Upper lobe of left lung (tissue), 6 donors: ENCODE measurements around the gene RAI1. TPM values are rescaled to one million over a fixed set of nuclear protein-coding genes. Genes with fewer than 3 reads are reported as not detected.

Experiments used
- ATAC-seq, 2 donors: fragments of 200-7000 bp; cut with Tn5 transposase; one replicate each; pipeline ENCODE4 v1.9.1; 2022; ENCODE audit warnings: mild to moderate bottlenecking in 2 of 2, moderate library complexity in 2 of 2; ENCODE audit not compliant: low FRiP score in 2 of 2
- DNase-seq, 2 donors: peaks; one replicate each; pipeline ENCODE4 v3.0.0-alpha.2; 2019 to 2020
- H3K27ac ChIP-seq, 4 donors: fragments of 200-600 bp; sonication (generic); one replicate each; pipeline ENCODE4 v1.5.1; 2016 to 2019
- H3K27me3 ChIP-seq, 4 donors: fragments of 200-600 bp; sonication (generic); one replicate each; pipeline ENCODE4 v1.5.1; 2017 to 2019
- H3K36me3 ChIP-seq, 4 donors: fragments of 200-600 bp; sonication (generic); one replicate each; pipeline ENCODE4 v1.5.1; 2016 to 2019
- H3K4me1 ChIP-seq, 4 donors: fragments of 200-600 bp; sonication (generic); one replicate each; pipeline ENCODE4 v1.5.1; 2018 to 2019
- H3K4me3 ChIP-seq, 4 donors: fragments of 200-600 bp; sonication (generic); one replicate each; pipeline ENCODE4 v1.5.1; 2017 to 2019; ENCODE audit warnings: mild to moderate bottlenecking in 2 of 4, moderate library complexity in 1 of 4
- H3K9me3 ChIP-seq, 4 donors: fragments of 200-600 bp; sonication (generic); one replicate each; pipeline ENCODE4 v1.5.1; 2018 to 2019
- CTCF ChIP-seq, 6 experiments: fragments of 450-650 bp in 4 of 6; fragments of 200-600 bp in 2 of 6; sonication (generic) in 2 of 6; IDR thresholded peaks; one replicate each; pipeline ENCODE4 v1.5.1; 2016 to 2019; ENCODE audit warnings: antibody characterized with exemption in 6 of 6
- EP300 ChIP-seq, 4 donors: sonication (generic); formaldehyde crosslinking; IDR thresholded peaks; one replicate each; pipeline ENCODE4 v1.5.1; 2017; ENCODE audit warnings: antibody characterized with exemption in 4 of 4, control low read depth in 2 of 4
- POLR2A ChIP-seq, 4 donors: fragments of 450-650 bp; IDR thresholded peaks; one replicate each; pipeline ENCODE4 v1.5.1; 2016 to 2017; ENCODE audit warnings: antibody characterized with exemption in 4 of 4, mild to moderate bottlenecking in 2 of 4
- POLR2AphosphoS5 ChIP-seq, 2 donors: sonication (generic); formaldehyde crosslinking; IDR thresholded peaks; one replicate each; pipeline ENCODE4 v1.5.1; 2017; ENCODE audit warnings: antibody characterized with exemption in 2 of 2
- WGBS, 2 donors: methylation state at CpG; one replicate each; pipeline ENCODE4 v1.1.5; 2017 to 2018; 5-methylcytosine and 5-hydroxymethylcytosine counted together
- total RNA-seq, 6 donors: library from RNA; depleted of rRNA in 4 of 6; stranded (reverse); fragments of >200 nt in 4 of 6; gene quantifications; one replicate each; pipeline versions ENCODE4 v1.1.0 to v1.2.1, GENCODE V29; 2016 to 2021
- donor health status: DM: no; HTN: no; CAD: no; lungs with moderate emphysema.
- donor health status: DM: no; HTN: yes; CAD: no; lungs with severe emphysema.

The RAI1 gene
- total RNA-seq, 6 donors from 2014 or later, result 33.8 to 76.6 (median 41.2) TPM

- Histone ChIP-seq H3K36me3 (no peaks in the 10 kb centered on the region), H3K4me3 (no peak overlapping the region), H3K4me1 (peaks cover 40 to 60% (median 48%) of the 10 kb centered on the region in 4 donors), H3K27me3 (peaks cover 0 to 5% (median 0%) of the 10 kb centered on the region in 4 donors), H3K27ac (no peak overlapping the region), H3K9me3 (no peaks in the 10 kb centered on the region)
- TF ChIP-seq CTCF (IDR thresholded peaks at IDR 0.05) (no peak), POLR2A (IDR thresholded peaks at IDR 0.05) (no peak), POLR2AphosphoS5 (IDR thresholded peaks at IDR 0.05) (no peak), EP300 (IDR thresholded peaks at IDR 0.05) (no peak)
- WGBS, 2 donors, result 74 to 80% methylated on average over 11 of the region's 11 CpGs
- DNase-seq (no peak), ATAC-seq (no peak)
Measured at GRCh38 chr17:17785407-17785806, 104.1 kb downstream of the RAI1 start.

- no peak overlapping the region for H3K4me3 ChIP-seq
- 78 to 88% methylated on average over 2 of the region's 2 CpGs for WGBS, 2 donors
- peaks cover 0 to 5% (median 0%) of the 10 kb centered on the region in 4 donors for H3K27me3 ChIP-seq
- DNase-seq, result no peak
- TF ChIP-seq POLR2A (IDR thresholded peaks at IDR 0.05) (no peak), EP300 (IDR thresholded peaks at IDR 0.05) (no peak), CTCF (IDR thresholded peaks at IDR 0.05) (no peak), POLR2AphosphoS5 (IDR thresholded peaks at IDR 0.05) (no peak)
- ATAC-seq, result no peak
- H3K27ac ChIP-seq, result no peak overlapping the region
- peaks cover 27 to 56% (median 39%) of the 10 kb centered on the region in 4 donors for H3K4me1 ChIP-seq
- H3K9me3 ChIP-seq, result no peaks in the 10 kb centered on the region
- no peaks in the 10 kb centered on the region for H3K36me3 ChIP-seq
Measured at GRCh38 chr17:17786998-17787397, 105.7 kb downstream of the RAI1 start.

- H3K27ac ChIP-seq, result no peak overlapping the region
Measured at GRCh38 chr17:17787568-17787967, 106.3 kb downstream of the RAI1 start.

GRCh38 chr17:17788967-17789366, 107.7 kb downstream of the RAI1 start:
- H3K9me3 ChIP-seq, result no peaks in the 10 kb centered on the region
- 96 to 98% methylated on average over 6 to 8 of the region's 8 CpGs for WGBS, 2 donors
- peaks cover 0 to 10% (median 8%) of the 10 kb centered on the region in 4 donors for H3K36me3 ChIP-seq
- no peak for ATAC-seq
- TF ChIP-seq POLR2AphosphoS5 (IDR thresholded peaks at IDR 0.05) (no peak), CTCF (IDR thresholded peaks at IDR 0.05) (no peak), POLR2A (IDR thresholded peaks at IDR 0.05) (no peak), EP300 (IDR thresholded peaks at IDR 0.05) (no peak)
- no peak overlapping the region for H3K27ac ChIP-seq
- H3K27me3 ChIP-seq, result no peaks in the 10 kb centered on the region
- peaks cover 17 to 51% (median 29%) of the 10 kb centered on the region in 4 donors for H3K4me1 ChIP-seq
- H3K4me3 ChIP-seq, result no peak overlapping the region
- DNase-seq, result no peak

More at GRCh38 chr17:17787568-17787967, 106.3 kb downstream of the RAI1 start:
- Histone ChIP-seq H3K9me3 (no peaks in the 10 kb centered on the region), H3K36me3 (no peaks in the 10 kb centered on the region), H3K4me1 (peaks cover 27 to 56% (median 39%) of the 10 kb centered on the region in 4 donors), H3K27me3 (peaks cover 0 to 4% (median 0%) of the 10 kb centered on the region in 4 donors), H3K4me3 (no peak overlapping the region)
- TF ChIP-seq POLR2AphosphoS5 (IDR thresholded peaks at IDR 0.05), result no peak
- no peak for TF ChIP-seq CTCF (IDR thresholded peaks at IDR 0.05)
- no peak for TF ChIP-seq POLR2A (IDR thresholded peaks at IDR 0.05)
- no peak for TF ChIP-seq EP300 (IDR thresholded peaks at IDR 0.05)
- WGBS, 2 donors, result 96 to 100% methylated on average over 3 to 7 of the region's 7 CpGs
- no peak for ATAC-seq
- no peak for DNase-seq

- peaks cover 13 to 47% (median 24%) of the 10 kb centered on the region in 4 donors for H3K4me1 ChIP-seq
- no peaks in the 10 kb centered on the region for H3K27me3 ChIP-seq
- WGBS, 2 donors, result 97 to 98% methylated on average over 2 to 6 of the region's 6 CpGs
- no peak overlapping the region for H3K27ac ChIP-seq
- ATAC-seq (no peak), DNase-seq (no peak)
- H3K9me3 ChIP-seq, result no peaks in the 10 kb centered on the region
- no peak overlapping the region for H3K4me3 ChIP-seq
- peaks cover 0 to 15% (median 13%) of the 10 kb centered on the region in 4 donors for H3K36me3 ChIP-seq
- TF ChIP-seq CTCF (IDR thresholded peaks at IDR 0.05) (no peak), POLR2A (IDR thresholded peaks at IDR 0.05) (no peak), EP300 (IDR thresholded peaks at IDR 0.05) (no peak), POLR2AphosphoS5 (IDR thresholded peaks at IDR 0.05) (no peak)
Measured at GRCh38 chr17:17789410-17789809, 108.2 kb downstream of the RAI1 start.
